Breast epithelium (tissue), 4 donors: ENCODE measurements around the gene ZNRF3. TPM values are rescaled to one million over a fixed set of nuclear protein-coding genes. Genes with fewer than 3 reads are reported as not detected.

Experiments
- DNase-seq, 2 donors: peaks; one replicate each; pipeline ENCODE4 v3.0.0-alpha.2; 2019; ENCODE audit warnings: low spot score in 2 of 2
- H3K27ac ChIP-seq, 2 donors: fragments of 200-600 bp; sonication (generic) in 1 of 2; one replicate each; pipeline ENCODE4 v1.5.1; 2016 to 2019; ENCODE audit warnings: mild to moderate bottlenecking in 1 of 2
- H3K27me3 ChIP-seq, 2 donors: fragments of 200-600 bp; sonication (generic) in 1 of 2; one replicate each; pipeline versions ENCODE4 v1.5.1 to v1.6.0; 2017 to 2019; ENCODE audit warnings: control low read depth in 1 of 2, mild to moderate bottlenecking in 1 of 2
- H3K36me3 ChIP-seq: fragments of 200-600 bp; one replicate; pipeline ENCODE4 v1.5.1; 2019
- H3K4me1 ChIP-seq, 2 donors: fragments of 200-600 bp; sonication (generic); one replicate each; pipeline ENCODE4 v1.5.1; 2016 to 2019; ENCODE audit warnings: control low read depth in 1 of 2
- H3K4me3 ChIP-seq, 3 donors: fragments of 200-600 bp; sonication (generic); 1 replicate in 2 of 3; 2 replicates in 1 of 3; pipeline ENCODE4 v1.5.1; 2016 to 2019; ENCODE audit warnings: mild to moderate bottlenecking in 3 of 3, moderate library complexity in 2 of 3
- H3K9me3 ChIP-seq, 2 donors: fragments of 200-600 bp; sonication (generic) in 1 of 2; one replicate each; pipeline ENCODE4 v1.5.1; 2016 to 2019; ENCODE audit warnings: control low read depth in 1 of 2
- CTCF ChIP-seq, 3 donors: fragments of 450-650 bp; IDR thresholded peaks; one replicate each; pipeline ENCODE4 v1.5.1; 2016 to 2017; ENCODE audit warnings: antibody characterized with exemption in 3 of 3, mild to moderate bottlenecking in 3 of 3, moderate library complexity in 3 of 3
- POLR2A ChIP-seq: fragments of 450-650 bp; IDR thresholded peaks from one replicate; pipeline ENCODE4 v1.6.1; 2016; ENCODE audit warnings: antibody characterized with exemption, mild to moderate bottlenecking, moderate library complexity
- POLR2AphosphoS5 ChIP-seq, 3 donors: sonication (generic); formaldehyde crosslinking; IDR thresholded peaks; one replicate each; pipeline ENCODE4 v1.6.1; 2017; ENCODE audit warnings: antibody characterized with exemption in 3 of 3
- intact Hi-C: fragments of 100-400 bp; cut with DNase I; formaldehyde crosslinking; loops from one replicate; pipeline ENCODE4 v1.15.1; 2023; ENCODE audit warnings: low total_unique reads
- total RNA-seq, 3 donors: library from RNA; depleted of rRNA; stranded (reverse); fragments of >200 nt; gene quantifications; one replicate each; pipeline ENCODE4 v1.1.0, GENCODE V29; 2016

ZNRF3 gene
- total RNA-seq, 3 donors from 2014 or later = 6.9 to 7.9 (median 6.9) TPM

- Histone ChIP-seq H3K9me3 (no peaks in the 10 kb centered on the region), H3K4me3 (peak overlapping the region; percentile 40 to 67 (median 56)), H3K36me3 (no peaks in the 10 kb centered on the region), H3K4me1 (no peaks in the 10 kb centered on the region), H3K27ac (peak overlapping the region; percentile 86 to 92), H3K27me3 (no peaks in the 10 kb centered on the region)
- intact Hi-C loops = loop anchor here (1.0 kb wide), 1 partner anchor 11 kb away; no protein-coding TSS in a partner anchor
- no peak for TF ChIP-seq POLR2A
- DNase-seq = no peak
These were observed 146.7 kb downstream of the ZNRF3 start for GRCh38 chr22:29030016-29030617.

- H3K27me3 ChIP-seq = no peaks in the 10 kb centered on the region
- peak; percentile 57 to 74 for DNase-seq
- H3K4me3 ChIP-seq = peak overlapping the region; percentile 40 to 67 (median 56)
- H3K4me1 ChIP-seq = no peaks in the 10 kb centered on the region
- no peak for TF ChIP-seq POLR2A
- TF ChIP-seq POLR2AphosphoS5 (IDR thresholded peaks at IDR 0.05) = no peak
- no peak for TF ChIP-seq CTCF (IDR thresholded peaks at IDR 0.05)
- H3K27ac ChIP-seq = peak overlapping the region; percentile 86 to 92
- H3K36me3 ChIP-seq = no peaks in the 10 kb centered on the region
- intact Hi-C loops = loop anchor here (1.0 kb wide), 1 partner anchor 11 kb away; no protein-coding TSS in a partner anchor
- H3K9me3 ChIP-seq = no peaks in the 10 kb centered on the region
These were observed 147.3 kb downstream of the ZNRF3 start for GRCh38 chr22:29030618-29031226.

- peak in 1 of 2 donors; percentile 55 for DNase-seq
- no peaks in the 10 kb centered on the region for H3K9me3 ChIP-seq
- TF ChIP-seq CTCF (IDR thresholded peaks at IDR 0.05) = peak in 2 of 3 donors; percentile 9 to 27
- TF ChIP-seq POLR2A = no peak
- TF ChIP-seq POLR2AphosphoS5 (IDR thresholded peaks at IDR 0.05) = peak; percentile 8 to 54 (median 48)
- intact Hi-C loops = no loop called here
- no peaks in the 10 kb centered on the region for H3K4me1 ChIP-seq
- no peaks in the 10 kb centered on the region for H3K27me3 ChIP-seq
- peak overlapping the region; percentile 86 to 92 for H3K27ac ChIP-seq
- H3K4me3 ChIP-seq = peak overlapping the region; percentile 40 to 67 (median 56)
- no peaks in the 10 kb centered on the region for H3K36me3 ChIP-seq
These were observed 148.0 kb downstream of the ZNRF3 start for GRCh38 chr22:29031227-29032011.

- Histone ChIP-seq H3K4me1 (no peaks in the 10 kb centered on the region), H3K4me3 (no peak overlapping the region), H3K27ac (peak overlapping the region; percentile 86 to 92), H3K36me3 (no peaks in the 10 kb centered on the region), H3K27me3 (no peaks in the 10 kb centered on the region), H3K9me3 (no peaks in the 10 kb centered on the region)
- TF ChIP-seq POLR2A (no peak), CTCF (IDR thresholded peaks at IDR 0.05) (no peak), POLR2AphosphoS5 (IDR thresholded peaks at IDR 0.05) (no peak)
- intact Hi-C loops = no loop called here
- DNase-seq = no peak
These were observed 148.7 kb downstream of the ZNRF3 start for GRCh38 chr22:29032014-29032475.

GRCh38 chr22:29032584-29032983, 149.2 kb downstream of the ZNRF3 start:
- TF ChIP-seq POLR2AphosphoS5 (IDR thresholded peaks at IDR 0.05) (no peak), CTCF (IDR thresholded peaks at IDR 0.05) (no peak)
- H3K27me3 ChIP-seq = no peaks in the 10 kb centered on the region
- no peaks in the 10 kb centered on the region for H3K36me3 ChIP-seq
- no peak for DNase-seq
- H3K4me3 ChIP-seq = no peak overlapping the region
- intact Hi-C loops = no loop called here
- H3K9me3 ChIP-seq = no peaks in the 10 kb centered on the region
- H3K27ac ChIP-seq = peak overlapping the region; percentile 86 to 92
- H3K4me1 ChIP-seq = no peaks in the 10 kb centered on the region
